ENCODE measurements around the gene PKN1. TPM values are rescaled to one million over a fixed set of nuclear protein-coding genes. Genes with fewer than 3 reads are reported as not detected.

PKN1 gene
- total and polyA plus RNA-seq, 9 of the 15 experiments (the other 6 are each of a cell fraction or from before 2014, with no cell fraction given), result 0.30 to 228 (median 77.5) TPM

- 0 out of 2 replicates have a peak, but pooled peaks have one; percentile 22 for TF ChIP-seq TFAP4 (CRISPR knock-in tag; IDR thresholded peaks at IDR 0.05; ENCODE audit: borderline replicate concordance)
- no peak for TF ChIP-seq THRAP3 (IDR thresholded peaks at IDR 0.05; ENCODE audit: borderline replicate concordance)
- peak; percentile 21; the same call in 1 of the 2 replicates for TF ChIP-seq ZFP1 (CRISPR knock-in tag; IDR thresholded peaks at IDR 0.05)
- peak in 1 of 2 experiments; percentile 29; a peak in 1 of 4 replicates for TF ChIP-seq MAZ (CRISPR knock-in tag; conservative IDR thresholded peaks at IDR 0.05 in 1 of 2, IDR thresholded peaks at IDR 0.05 in 1 of 2)
- TF ChIP-seq FOXO4 (CRISPR knock-in tag; IDR thresholded peaks at IDR 0.05), result no peak
- no peak for TF ChIP-seq ZBTB43 (CRISPR knock-in tag; IDR thresholded peaks at IDR 0.05)
- no peak for TF ChIP-seq NCOA2 (IDR thresholded peaks at IDR 0.05; ENCODE audit: partially characterized antibody in 2 of 2)
- TF ChIP-seq ZNF79 (CRISPR knock-in tag; IDR thresholded peaks at IDR 0.05; ENCODE audit: low read depth), result no peak
- TF ChIP-seq ZNF280A (IDR thresholded peaks at IDR 0.05; ENCODE audit: low read depth, partially characterized antibody), result no peak
- TF ChIP-seq MYC (IDR thresholded peaks at IDR 0.05; ENCODE audit: low read depth, low read length), result no peak
- no peak for TF ChIP-seq MYC (CRISPR knock-in tag; IDR thresholded peaks at IDR 0.05; ENCODE audit: borderline replicate concordance, low read depth)
- TF ChIP-seq LCOR (CRISPR knock-in tag; IDR thresholded peaks at IDR 0.05), result 0 out of 2 replicates have a peak, but pooled peaks have one; percentile 1
- TF ChIP-seq PHB2 (IDR thresholded peaks at IDR 0.05; ENCODE audit: low read depth), result no peak
- TF ChIP-seq PHTF2 (CRISPR knock-in tag; IDR thresholded peaks at IDR 0.05), result peak; percentile 90; the same call in 1 of the 2 replicates
- no peak for TF ChIP-seq NCOR1 (IDR thresholded peaks at IDR 0.05)
- TF ChIP-seq HOMEZ (CRISPR knock-in tag; IDR thresholded peaks at IDR 0.05), result no peak
- TF ChIP-seq HNRNPH1 (optimal IDR thresholded peaks at IDR 0.05; ENCODE audit: low read depth, low read length), result no peak
- TF ChIP-seq SIN3A (IDR thresholded peaks at IDR 0.05; ENCODE audit: borderline replicate concordance in 2 of 2, control insufficient read depth in 1 of 2, low read depth in 2 of 2, low read length in 2 of 2), result peak; percentile 7 to 44; a peak in 1 of 4 replicates
- no peak for TF ChIP-seq CBFB (CRISPR knock-in tag; IDR thresholded peaks at IDR 0.05)
Observed at GRCh38 chr19:14516746-14517438, 83.8 kb downstream of the PKN1 start (continued).
